ENCODE data around the gene TAF11L9. TPM values are rescaled to one million over a fixed set of nuclear protein-coding genes. Genes with fewer than 3 reads are reported as not detected.
"Not testable (repeated sequence)": the region's sequence is repeated elsewhere in the genome, so short reads cannot be mapped to it uniquely, and the experiment has no call there.

TAF11L9 gene
- total RNA-seq, 1 experiment from 2014 or later: not detected

DNA sequence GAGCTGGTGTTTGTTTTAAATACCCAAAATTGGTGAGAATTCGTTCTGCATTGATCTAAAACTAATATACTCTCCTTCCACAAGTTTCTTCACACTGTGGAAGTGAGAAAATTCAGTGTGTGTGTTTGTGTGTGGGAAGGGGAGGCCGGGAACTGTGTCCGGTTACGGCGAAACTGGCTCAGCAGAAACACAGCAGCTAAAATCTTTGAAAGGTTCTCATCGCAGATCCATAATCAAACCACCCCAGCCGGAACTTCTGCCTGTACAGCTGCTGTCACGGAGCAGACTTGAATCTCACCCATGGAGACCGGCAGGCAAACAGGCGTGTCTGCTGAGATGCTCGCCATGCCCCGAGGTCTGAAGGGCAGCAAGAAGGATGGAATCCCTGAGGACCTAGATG lies 37.6 kb upstream of the TAF11L9 start, which contains the start of gene TAF11L13:
Gene TAF11L13, plus strand, starts transcription at position 301 of the 400 bp plus-strand sequence.
- DNase-seq (ENCODE audit: low spot score); H3K27ac Mint-ChIP-seq; CTCF ChIA-PET; H3K9me3 Mint-ChIP-seq; POLR2A ChIA-PET; H3K27me3 Mint-ChIP-seq (ENCODE audit: low read depth); ATAC-seq; H3K4me1 Mint-ChIP-seq; H3K4me3 Mint-ChIP-seq; H3K36me3 Mint-ChIP-seq: not testable (repeated sequence)

DNA sequence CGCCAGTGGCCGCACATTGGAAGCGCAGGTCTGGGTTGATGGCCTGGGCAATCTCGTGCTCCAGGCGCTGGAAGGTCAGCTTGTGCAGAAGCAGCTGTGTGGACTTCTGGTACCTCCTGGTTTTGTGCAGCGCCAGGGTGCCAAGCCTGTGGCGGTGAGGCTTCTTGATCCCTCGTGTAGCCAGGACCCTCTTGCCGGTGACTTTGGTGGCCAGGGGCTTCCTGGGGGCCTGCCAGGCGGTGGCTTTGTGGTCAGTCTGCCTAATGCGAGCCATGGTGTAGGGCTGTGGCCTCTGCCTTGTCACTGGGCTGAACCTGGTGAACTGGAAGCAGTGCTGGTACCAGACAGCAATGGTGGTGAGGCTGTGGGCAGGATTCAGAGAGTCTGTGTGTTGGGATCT lies 31.5 kb upstream of the TAF11L9 start:
- CTCF ChIA-PET: no interaction called here
- Mint-ChIP-seq H3K4me3 (no peak overlapping the region), H3K9me3 (no peaks in the 10 kb centered on the region)

DNA sequence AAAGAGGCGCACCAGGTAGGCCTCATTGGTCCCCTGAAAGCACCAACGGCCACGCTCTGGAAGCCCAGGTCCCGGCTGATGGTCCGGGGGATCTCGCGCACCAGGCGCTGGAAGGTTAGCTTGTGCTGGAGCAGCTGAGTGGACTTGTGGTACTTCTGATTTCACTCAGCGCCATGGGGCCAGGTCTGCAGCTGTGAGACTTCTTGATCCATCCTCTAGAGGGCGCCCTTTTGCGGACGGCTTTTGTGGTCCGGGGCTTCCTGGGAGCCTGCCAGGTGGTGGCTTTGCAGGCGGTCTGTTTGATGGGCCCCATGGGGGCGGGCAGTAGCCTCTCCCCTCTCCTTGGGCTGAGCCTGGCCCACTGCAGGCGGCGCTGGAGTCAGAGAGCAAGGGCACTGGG lies 26.4 kb upstream of the TAF11L9 start:
- peak; percentile 96 for ATAC-seq
- Mint-ChIP-seq H3K9me3 (peaks cover 5% of the 10 kb centered on the region), H3K4me1 (no peaks in the 10 kb centered on the region), H3K27me3 (ENCODE audit: low read depth) (no peaks in the 10 kb centered on the region), H3K27ac (no peak overlapping the region), H3K36me3 (no peaks in the 10 kb centered on the region), H3K4me3 (no peak overlapping the region)
- DNase-seq (ENCODE audit: low spot score): peak; percentile 77
- CTCF ChIA-PET: interaction anchor here (1.0 to 1.6 kb wide), 4 partner anchors 10 to 404 kb away, joined by 3 to 7 read pairs (median 5); partner anchors contain the start of genes BASP1 and TAF11L12
- POLR2A ChIA-PET: no interaction called here
- TF ChIP-seq HMGA2 (CRISPR knock-in tag; IDR thresholded peaks at IDR 0.05) (no peak), NR1H2 (CRISPR knock-in tag; IDR thresholded peaks at IDR 0.05) (no peak), FOXJ3 (CRISPR knock-in tag; IDR thresholded peaks at IDR 0.05; ENCODE audit: borderline replicate concordance) (no peak), TCF7 (CRISPR knock-in tag; IDR thresholded peaks at IDR 0.05; ENCODE audit: low read depth) (no peak), ELF4 (CRISPR knock-in tag; IDR thresholded peaks at IDR 0.05; ENCODE audit: low read depth) (no peak), MXD4 (CRISPR knock-in tag; IDR thresholded peaks at IDR 0.05; ENCODE audit: borderline replicate concordance) (no peak), CBFB (CRISPR knock-in tag; IDR thresholded peaks at IDR 0.05; ENCODE audit: low read depth) (no peak), ATF1 (CRISPR knock-in tag; IDR thresholded peaks at IDR 0.05) (no peak)
- TF ChIP-seq, protein P1, sequence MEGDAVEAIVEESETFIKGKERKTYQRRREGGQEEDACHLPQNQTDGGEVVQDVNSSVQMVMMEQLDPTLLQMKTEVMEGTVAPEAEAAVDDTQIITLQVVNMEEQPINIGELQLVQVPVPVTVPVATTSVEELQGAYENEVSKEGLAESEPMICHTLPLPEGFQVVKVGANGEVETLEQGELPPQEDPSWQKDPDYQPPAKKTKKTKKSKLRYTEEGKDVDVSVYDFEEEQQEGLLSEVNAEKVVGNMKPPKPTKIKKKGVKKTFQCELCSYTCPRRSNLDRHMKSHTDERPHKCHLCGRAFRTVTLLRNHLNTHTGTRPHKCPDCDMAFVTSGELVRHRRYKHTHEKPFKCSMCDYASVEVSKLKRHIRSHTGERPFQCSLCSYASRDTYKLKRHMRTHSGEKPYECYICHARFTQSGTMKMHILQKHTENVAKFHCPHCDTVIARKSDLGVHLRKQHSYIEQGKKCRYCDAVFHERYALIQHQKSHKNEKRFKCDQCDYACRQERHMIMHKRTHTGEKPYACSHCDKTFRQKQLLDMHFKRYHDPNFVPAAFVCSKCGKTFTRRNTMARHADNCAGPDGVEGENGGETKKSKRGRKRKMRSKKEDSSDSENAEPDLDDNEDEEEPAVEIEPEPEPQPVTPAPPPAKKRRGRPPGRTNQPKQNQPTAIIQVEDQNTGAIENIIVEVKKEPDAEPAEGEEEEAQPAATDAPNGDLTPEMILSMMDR (IDR thresholded peaks at IDR 0.05): peak; percentile 69
- TF ChIP-seq, protein P2, sequence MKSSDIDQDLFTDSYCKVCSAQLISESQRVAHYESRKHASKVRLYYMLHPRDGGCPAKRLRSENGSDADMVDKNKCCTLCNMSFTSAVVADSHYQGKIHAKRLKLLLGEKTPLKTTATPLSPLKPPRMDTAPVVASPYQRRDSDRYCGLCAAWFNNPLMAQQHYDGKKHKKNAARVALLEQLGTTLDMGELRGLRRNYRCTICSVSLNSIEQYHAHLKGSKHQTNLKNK (CRISPR knock-in tag; IDR thresholded peaks at IDR 0.05): no peak

More for the DNA sequence above, 31.5 kb upstream of the TAF11L9 start:
- no peaks in the 10 kb centered on the region for H3K36me3 Mint-ChIP-seq
- no peaks in the 10 kb centered on the region for H3K4me1 Mint-ChIP-seq
- no peak for DNase-seq (ENCODE audit: low spot score)
- H3K27me3 Mint-ChIP-seq (ENCODE audit: low read depth): no peaks in the 10 kb centered on the region
- POLR2A ChIA-PET: no interaction called here
- TF ChIP-seq ZNF396 (CRISPR knock-in tag; IDR thresholded peaks at IDR 0.05; ENCODE audit: borderline replicate concordance) (no peak), MYBL2 (CRISPR knock-in tag; IDR thresholded peaks at IDR 0.05) (no peak), MXD4 (CRISPR knock-in tag; IDR thresholded peaks at IDR 0.05; ENCODE audit: borderline replicate concordance) (no peak), FOXJ3 (CRISPR knock-in tag; IDR thresholded peaks at IDR 0.05; ENCODE audit: borderline replicate concordance) (no peak), CBFB (CRISPR knock-in tag; IDR thresholded peaks at IDR 0.05; ENCODE audit: low read depth) (no peak), SMAD4 (CRISPR knock-in tag; IDR thresholded peaks at IDR 0.05) (no peak), TP53 (CRISPR knock-in tag; IDR thresholded peaks at IDR 0.05) (no peak), JUN (CRISPR knock-in tag; IDR thresholded peaks at IDR 0.05) (no peak), ZNF317 (CRISPR knock-in tag; IDR thresholded peaks at IDR 0.05; ENCODE audit: borderline replicate concordance, low read depth) (no peak), NFE2L1 (CRISPR knock-in tag; IDR thresholded peaks at IDR 0.05) (no peak)
- TF ChIP-seq, protein P3, sequence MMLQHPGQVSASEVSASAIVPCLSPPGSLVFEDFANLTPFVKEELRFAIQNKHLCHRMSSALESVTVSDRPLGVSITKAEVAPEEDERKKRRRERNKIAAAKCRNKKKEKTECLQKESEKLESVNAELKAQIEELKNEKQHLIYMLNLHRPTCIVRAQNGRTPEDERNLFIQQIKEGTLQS (CRISPR knock-in tag; conservative IDR thresholded peaks at IDR 0.05): no peak
- TF ChIP-seq, protein P4, sequence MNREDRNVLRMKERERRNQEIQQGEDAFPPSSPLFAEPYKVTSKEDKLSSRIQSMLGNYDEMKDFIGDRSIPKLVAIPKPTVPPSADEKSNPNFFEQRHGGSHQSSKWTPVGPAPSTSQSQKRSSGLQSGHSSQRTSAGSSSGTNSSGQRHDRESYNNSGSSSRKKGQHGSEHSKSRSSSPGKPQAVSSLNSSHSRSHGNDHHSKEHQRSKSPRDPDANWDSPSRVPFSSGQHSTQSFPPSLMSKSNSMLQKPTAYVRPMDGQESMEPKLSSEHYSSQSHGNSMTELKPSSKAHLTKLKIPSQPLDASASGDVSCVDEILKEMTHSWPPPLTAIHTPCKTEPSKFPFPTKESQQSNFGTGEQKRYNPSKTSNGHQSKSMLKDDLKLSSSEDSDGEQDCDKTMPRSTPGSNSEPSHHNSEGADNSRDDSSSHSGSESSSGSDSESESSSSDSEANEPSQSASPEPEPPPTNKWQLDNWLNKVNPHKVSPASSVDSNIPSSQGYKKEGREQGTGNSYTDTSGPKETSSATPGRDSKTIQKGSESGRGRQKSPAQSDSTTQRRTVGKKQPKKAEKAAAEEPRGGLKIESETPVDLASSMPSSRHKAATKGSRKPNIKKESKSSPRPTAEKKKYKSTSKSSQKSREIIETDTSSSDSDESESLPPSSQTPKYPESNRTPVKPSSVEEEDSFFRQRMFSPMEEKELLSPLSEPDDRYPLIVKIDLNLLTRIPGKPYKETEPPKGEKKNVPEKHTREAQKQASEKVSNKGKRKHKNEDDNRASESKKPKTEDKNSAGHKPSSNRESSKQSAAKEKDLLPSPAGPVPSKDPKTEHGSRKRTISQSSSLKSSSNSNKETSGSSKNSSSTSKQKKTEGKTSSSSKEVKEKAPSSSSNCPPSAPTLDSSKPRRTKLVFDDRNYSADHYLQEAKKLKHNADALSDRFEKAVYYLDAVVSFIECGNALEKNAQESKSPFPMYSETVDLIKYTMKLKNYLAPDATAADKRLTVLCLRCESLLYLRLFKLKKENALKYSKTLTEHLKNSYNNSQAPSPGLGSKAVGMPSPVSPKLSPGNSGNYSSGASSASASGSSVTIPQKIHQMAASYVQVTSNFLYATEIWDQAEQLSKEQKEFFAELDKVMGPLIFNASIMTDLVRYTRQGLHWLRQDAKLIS (CRISPR knock-in tag; IDR thresholded peaks at IDR 0.05; ENCODE audit: borderline replicate concordance): no peak
- TF ChIP-seq, protein P5, sequence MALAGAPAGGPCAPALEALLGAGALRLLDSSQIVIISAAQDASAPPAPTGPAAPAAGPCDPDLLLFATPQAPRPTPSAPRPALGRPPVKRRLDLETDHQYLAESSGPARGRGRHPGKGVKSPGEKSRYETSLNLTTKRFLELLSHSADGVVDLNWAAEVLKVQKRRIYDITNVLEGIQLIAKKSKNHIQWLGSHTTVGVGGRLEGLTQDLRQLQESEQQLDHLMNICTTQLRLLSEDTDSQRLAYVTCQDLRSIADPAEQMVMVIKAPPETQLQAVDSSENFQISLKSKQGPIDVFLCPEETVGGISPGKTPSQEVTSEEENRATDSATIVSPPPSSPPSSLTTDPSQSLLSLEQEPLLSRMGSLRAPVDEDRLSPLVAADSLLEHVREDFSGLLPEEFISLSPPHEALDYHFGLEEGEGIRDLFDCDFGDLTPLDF (CRISPR knock-in tag; IDR thresholded peaks at IDR 0.05): no peak
- TF ChIP-seq, protein P6, sequence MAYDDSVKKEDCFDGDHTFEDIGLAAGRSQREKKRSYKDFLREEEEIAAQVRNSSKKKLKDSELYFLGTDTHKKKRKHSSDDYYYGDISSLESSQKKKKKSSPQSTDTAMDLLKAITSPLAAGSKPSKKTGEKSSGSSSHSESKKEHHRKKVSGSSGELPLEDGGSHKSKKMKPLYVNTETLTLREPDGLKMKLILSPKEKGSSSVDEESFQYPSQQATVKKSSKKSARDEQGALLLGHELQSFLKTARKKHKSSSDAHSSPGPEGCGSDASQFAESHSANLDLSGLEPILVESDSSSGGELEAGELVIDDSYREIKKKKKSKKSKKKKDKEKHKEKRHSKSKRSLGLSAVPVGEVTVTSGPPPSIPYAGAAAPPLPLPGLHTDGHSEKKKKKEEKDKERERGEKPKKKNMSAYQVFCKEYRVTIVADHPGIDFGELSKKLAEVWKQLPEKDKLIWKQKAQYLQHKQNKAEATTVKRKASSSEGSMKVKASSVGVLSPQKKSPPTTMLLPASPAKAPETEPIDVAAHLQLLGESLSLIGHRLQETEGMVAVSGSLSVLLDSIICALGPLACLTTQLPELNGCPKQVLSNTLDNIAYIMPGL (CRISPR knock-in tag; IDR thresholded peaks at IDR 0.05): no peak
- TF ChIP-seq, protein P7, sequence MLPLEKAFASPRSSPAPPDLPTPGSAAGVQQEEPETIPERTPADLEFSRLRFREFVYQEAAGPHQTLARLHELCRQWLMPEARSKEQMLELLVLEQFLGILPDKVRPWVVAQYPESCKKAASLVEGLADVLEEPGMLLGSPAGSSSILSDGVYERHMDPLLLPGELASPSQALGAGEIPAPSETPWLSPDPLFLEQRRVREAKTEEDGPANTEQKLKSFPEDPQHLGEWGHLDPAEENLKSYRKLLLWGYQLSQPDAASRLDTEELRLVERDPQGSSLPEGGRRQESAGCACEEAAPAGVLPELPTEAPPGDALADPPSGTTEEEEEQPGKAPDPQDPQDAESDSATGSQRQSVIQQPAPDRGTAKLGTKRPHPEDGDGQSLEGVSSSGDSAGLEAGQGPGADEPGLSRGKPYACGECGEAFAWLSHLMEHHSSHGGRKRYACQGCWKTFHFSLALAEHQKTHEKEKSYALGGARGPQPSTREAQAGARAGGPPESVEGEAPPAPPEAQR (CRISPR knock-in tag; IDR thresholded peaks at IDR 0.05): no peak
- H3K27ac Mint-ChIP-seq: no peak overlapping the region
- no peak for ATAC-seq
